ENCODE results near the gene KLLN.
"Not testable (repeated sequence)": the region's sequence is repeated elsewhere in the genome, so short reads cannot be mapped to it uniquely, and the experiment has no call there.

The KLLN gene

DNA sequence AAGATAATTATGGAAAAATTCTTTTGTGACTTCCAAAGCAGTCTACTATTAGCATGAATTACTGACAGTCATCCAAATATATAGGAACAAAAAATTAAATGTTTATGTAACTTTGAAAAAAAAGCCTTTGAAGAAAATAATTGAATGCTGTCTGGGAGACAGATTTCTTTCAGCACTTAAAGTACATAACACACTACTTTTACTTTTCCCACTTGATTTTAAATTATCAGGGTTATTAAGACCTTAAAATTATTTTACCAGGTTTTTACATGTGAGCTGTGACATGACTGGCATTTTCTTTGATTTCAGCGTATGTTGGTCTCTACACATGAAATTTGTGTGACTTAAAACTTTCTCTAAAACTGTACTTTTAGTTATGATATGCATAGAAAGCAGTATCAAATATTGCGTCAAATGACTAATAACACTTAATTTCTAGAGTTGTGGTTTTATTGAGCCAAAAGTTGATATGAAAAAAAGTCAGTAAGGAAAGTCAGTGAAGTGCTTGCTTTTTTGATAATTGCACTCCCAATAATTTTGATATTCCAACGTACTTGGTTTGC is 3.2 kb upstream of the KLLN start:
- DNase-seq (ENCODE audit: low read depth in 2 of 2): no peak

DNA sequence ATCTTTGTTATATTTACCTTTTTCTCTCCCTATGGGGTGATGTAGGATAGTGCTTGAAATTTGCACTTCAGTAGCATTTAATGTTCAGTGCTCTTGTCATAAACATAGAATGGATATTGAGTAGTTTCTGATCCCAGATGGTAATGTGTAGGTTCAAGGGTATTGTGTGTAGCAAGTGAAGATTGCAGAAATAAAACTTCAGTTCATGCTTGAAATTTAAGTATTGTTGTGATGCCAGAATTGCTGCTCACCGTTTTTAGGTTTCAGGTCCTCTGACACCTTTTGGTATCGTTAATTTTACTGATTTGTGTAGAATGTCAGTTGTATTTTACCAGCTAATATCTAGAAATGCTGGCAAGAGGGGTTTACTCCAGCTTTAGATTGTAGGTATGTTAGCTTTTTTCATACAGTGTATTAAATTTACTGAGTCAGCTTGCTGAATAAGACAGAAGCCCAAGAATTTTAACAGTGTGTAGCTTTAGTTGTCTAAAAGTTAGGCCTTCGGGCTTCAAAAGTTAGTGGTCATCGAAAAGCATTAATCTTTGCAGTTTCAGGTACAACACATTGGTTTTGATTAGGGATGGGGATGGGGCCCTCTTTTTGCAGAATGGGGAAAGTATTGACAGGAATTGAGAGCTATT is 2.0 kb upstream of the KLLN start:
- no peak for DNase-seq (ENCODE audit: low read depth in 2 of 2)

DNA sequence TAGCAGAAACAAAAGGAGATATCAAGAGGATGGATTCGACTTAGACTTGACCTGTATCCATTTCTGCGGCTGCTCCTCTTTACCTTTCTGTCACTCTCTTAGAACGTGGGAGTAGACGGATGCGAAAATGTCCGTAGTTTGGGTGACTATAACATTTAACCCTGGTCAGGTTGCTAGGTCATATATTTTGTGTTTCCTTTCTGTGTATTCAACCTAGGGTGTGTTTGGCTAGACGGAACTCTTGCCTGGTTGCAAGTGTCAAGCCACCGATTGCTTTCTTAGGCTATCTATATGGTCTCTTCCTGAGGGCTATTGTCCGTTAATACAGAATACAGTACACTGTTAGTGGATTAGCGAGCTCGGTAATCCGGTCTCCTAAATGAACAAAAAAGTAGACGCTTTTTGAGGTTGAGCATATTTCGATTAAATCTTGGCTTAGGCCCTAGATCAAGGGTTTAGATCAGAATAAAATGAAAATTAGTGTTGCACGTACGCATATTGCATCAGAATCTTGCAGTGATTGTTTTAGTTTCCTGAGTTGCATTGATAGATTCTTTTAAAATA is 1.2 kb upstream of the KLLN start:
- no peak for DNase-seq (ENCODE audit: low read depth in 2 of 2)

DNA sequence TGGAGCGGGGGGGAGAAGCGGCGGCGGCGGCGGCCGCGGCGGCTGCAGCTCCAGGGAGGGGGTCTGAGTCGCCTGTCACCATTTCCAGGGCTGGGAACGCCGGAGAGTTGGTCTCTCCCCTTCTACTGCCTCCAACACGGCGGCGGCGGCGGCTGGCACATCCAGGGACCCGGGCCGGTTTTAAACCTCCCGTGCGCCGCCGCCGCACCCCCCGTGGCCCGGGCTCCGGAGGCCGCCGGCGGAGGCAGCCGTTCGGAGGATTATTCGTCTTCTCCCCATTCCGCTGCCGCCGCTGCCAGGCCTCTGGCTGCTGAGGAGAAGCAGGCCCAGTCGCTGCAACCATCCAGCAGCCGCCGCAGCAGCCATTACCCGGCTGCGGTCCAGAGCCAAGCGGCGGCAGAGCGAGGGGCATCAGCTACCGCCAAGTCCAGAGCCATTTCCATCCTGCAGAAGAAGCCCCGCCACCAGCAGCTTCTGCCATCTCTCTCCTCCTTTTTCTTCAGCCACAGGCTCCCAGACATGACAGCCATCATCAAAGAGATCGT is 690 bp upstream of the KLLN start:
- DNase-seq (ENCODE audit: low read depth in 2 of 2): peak in 1 of 2 donors; percentile 10

DNA sequence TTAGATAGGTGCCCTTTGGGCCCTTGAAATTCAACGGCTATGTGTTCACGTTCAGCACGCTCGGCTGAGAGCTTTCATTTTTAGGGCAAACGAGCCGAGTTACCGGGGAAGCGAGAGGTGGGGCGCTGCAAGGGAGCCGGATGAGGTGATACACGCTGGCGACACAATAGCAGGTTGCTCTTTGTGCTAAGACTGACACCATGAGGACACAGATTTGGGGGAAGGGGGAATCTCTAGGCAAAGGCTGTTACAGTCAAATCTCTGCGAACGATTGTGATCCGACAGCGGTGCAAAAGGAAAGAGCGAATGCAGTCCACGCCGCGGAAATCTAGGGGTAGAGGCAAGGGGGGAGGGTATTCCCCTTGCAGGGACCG is 667 bp downstream of the KLLN start:
- peak in 1 of 2 donors; percentile 44 for DNase-seq (ENCODE audit: low read depth in 2 of 2)

DNA sequence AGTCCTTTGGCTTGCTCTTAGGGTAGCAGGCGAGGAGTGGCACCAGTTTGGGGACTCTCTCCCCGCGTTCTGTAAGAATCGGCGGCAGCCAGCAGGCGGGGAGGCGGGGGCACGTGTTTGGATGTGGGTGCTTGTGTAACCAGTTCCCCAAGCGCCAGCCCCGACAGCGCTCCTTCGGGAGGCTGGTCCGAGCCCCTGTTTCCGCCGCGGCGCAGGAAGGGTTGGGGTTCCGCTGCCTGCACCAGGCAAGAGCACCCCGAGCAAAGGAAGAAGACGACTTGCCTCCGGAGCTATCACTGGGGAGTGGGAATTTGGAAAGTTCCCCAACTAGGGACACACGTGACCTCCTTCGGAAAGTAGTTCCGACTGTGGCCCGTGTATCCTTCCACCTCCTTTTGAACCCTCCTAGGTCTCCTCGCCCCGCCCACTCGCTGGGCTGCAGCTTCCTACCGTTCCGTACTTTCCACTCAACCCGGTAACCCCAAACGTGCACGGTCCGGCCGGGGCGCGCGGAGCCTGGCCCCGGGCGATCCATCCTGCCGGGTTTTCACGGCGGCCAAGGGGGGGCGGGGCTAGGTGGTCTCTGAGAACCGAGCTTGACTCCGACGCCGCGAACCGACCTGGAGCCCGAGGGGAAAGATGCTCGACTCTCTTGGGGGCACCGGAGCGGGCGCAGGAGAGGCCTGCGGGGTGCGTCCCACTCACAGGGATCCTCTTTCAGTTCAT is 1.2 kb downstream of the KLLN start:
- DNase-seq (ENCODE audit: low read depth in 2 of 2): peak; percentile 89 to 90

DNA sequence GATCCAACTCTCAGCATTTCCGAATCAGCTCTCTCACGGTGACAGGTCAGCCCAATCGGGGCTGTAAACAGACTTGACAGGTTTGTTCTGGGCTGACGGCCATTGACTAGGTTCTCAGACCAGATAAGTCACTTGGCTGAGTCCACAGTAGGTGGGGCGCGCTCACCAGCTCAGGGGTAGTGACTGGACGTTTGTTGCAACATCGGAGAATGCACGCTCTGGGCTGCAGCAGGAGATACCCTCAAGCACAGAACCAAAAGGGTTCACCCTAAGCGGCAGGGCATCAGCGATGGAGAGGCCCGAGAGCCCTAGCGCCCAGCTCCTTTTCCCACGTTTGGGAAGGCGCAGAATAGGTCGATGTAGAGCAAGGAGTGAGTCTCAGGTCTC is 1.8 kb downstream of the KLLN start:
- peak in 1 of 2 donors; percentile 4 for DNase-seq (ENCODE audit: low read depth in 2 of 2)

DNA sequence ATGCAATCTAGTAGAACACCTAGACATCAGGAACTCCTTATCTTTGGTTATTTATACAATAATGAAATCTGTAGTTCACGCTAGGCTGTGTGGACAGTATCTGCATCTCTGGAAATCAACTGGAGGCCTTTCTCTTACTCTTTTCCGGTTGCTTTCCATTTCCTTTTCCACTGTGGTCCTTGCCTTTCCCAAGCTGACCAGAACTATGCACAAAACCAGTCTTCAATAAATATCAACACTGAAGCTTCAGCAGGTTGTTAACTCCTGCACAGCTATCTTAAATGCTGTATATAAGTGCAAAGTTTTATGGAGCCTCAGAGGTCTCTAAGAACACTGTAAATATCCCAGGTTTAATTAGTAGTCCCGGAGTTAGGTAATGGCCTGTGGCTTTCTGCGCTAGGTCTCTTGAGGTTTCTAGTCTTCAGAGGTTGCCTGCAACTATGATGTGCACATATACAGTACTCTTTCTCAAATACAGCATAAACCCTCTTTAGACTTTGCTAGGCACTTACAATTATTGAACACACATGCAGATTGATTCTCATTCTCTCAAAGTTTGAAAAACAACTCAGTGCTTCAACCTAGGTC is 2.4 kb downstream of the KLLN start:
- DNase-seq (ENCODE audit: low read depth in 2 of 2): no peak

DNA sequence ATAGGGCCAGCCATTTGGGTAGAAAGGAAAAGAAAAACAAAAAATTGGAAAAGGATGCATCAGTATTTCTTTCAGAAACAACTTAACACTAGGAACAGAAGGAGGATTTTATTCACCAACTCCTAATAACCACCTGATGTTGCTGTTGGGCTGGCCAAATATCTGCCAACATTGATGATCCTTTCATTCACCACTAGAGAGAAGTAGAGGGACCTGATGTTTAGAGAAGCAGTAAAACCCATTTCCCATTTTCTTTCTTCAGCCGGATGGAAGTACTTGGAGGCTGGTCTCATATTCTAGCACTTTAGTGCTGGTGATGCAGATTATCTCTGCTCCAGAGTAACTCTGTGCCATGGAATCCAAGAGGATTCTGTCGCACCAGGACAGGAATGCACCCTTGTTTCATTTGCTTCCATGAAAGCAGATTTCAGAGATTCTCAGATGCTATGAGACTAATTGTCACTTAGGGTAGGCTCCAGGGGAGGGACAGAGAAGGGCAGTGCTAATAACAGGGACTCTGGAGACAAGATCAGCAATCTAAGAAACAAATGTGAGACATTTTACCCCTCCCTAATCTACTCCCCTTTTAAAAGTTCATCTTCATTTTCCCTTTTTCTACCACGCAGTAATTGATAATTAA is 3.1 kb downstream of the KLLN start:
- no peak for DNase-seq (ENCODE audit: low read depth in 2 of 2)

DNA sequence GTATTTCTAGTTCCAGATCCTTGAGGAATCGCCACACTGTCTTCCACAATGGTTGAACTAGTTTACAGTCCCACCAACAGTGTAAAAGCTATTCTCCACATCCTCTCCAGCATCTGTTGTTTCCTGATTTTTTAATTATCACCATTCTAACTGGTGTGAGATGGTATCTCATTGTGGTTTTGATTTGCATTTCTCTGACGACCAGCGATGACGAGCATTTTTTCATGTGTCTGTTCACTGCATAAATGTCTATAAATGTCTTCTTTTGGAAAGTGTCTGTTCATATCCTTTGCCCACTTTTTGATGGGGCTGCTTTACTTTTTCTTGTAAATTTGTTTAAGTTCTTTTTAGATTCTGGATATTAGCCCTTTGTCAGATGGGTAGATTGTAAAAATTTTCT is 7.7 kb downstream of the KLLN start:
- DNase-seq (ENCODE audit: low read depth in 2 of 2): not testable (repeated sequence)

DNA sequence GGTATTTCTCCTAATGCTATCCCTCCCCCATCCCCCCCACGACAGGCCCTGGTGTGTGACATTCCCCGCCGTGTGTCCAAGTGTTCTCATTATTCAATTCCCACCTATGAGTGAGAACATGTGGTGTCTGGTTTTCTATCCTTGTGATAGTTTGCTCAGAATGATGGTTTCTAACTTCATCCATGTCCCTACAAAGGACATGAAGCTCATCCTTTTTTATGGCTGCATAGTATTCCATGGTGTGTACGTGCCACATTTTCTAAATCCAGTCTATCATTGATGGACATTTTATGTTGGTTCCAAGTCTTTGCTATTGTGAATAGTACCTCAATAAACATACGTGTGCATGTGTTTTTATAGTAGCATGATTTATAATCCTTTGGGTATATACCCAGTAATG is 8.1 kb downstream of the KLLN start:
- DNase-seq (ENCODE audit: low read depth in 2 of 2): not testable (repeated sequence)

DNA sequence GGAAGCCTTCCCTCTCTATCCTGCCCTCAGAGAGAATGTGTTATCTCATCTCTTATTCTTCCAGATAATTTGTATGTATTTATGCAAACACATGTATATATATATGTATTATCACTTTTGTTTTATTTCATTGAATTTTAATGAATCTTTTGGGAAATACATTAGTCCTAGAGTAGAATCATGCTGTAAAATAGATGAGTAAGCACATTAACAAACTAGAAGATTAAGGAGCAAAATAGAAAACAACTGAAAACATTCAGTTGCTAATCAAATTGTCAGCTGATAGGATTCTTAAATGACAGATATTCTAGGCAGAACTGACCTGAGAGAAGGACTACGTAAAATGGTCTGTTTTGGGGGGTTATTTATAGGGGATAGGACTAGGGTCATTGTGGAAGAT is 11.2 kb downstream of the KLLN start:
- DNase-seq (ENCODE audit: low read depth in 2 of 2): no peak

DNA sequence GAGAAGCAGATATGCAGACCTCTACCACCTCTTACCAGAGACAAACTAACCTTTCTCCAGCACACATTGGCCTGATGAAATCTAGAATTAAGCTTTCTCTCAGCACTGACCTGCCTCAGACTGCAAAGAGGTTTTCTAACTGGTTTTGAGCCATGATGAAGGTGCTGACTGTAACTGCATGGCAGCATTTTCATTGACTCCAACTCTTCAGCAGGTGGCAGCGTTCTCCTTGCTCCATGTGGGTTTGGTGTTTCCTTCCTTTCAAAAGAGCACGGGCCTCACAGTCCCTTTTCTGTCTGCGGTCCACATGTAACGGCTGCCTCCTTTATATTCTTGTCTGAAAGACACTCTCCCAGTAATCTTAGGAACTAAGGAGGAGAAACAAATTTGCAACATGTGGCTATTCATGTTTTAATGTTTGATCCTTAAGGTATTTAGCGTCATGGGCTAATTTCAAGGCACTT is 12.6 kb downstream of the KLLN start:
- DNase-seq (ENCODE audit: low read depth in 2 of 2): peak in 1 of 2 donors; percentile 18

DNA sequence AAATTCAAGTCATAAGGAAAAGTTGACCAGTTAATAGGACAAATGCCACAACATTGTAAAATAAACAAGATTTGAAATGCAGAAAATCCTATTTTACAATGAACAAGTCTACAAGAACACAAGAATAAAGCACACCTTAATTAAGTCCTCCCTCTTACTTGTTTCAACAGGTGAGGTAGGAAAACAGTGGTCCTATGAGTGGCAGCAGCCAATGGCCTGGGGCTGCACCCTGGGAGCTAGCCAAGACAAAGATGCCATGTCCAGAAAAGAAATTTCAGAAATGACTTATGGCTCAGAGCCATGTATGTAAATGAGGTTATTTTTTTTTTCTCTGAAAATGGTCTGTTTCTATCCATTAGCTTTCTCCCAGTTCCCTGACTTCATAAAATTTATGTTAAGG is 14.3 kb downstream of the KLLN start:
- DNase-seq (ENCODE audit: low read depth in 2 of 2): no peak

DNA sequence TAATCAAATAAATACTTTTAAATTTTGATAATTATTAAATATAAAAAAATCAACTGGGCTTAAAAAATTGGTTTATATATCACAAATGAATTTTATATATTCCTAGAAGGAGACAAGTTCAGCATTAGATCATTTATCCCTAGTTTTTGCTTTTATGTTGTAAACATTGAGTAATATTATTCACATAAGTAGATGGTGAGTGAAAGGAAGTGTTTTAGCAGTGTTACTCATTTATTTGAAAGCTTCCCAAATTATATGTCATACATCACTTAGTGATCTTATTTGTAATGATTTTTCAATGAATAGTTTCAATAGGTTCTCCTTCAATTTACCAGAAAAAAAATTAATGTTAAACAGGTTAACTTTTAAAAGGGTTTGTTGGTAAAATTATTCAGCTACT is 15.8 kb downstream of the KLLN start:
- no peak for DNase-seq (ENCODE audit: low read depth in 2 of 2)

DNA sequence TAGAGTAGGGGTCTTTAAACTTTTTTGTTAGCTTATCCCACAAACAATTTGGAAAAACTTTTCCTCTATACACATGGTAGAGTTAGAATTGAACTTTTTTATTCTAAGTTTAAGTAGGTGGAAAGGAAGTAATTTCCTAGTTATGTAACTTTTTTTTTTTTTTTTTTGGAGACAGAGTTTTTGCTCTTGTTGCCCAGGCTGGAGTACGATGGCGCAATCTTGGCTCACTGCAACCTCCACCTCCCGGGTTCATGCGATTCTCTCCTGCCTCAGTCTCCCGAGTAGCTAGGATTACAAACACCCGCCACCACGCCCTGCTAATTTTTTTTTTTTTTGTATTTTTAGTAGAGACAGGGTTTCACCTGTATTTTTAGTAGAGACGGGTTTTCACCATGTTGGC is 16.6 kb downstream of the KLLN start:
- DNase-seq (ENCODE audit: low read depth in 2 of 2): not testable (repeated sequence)

DNA sequence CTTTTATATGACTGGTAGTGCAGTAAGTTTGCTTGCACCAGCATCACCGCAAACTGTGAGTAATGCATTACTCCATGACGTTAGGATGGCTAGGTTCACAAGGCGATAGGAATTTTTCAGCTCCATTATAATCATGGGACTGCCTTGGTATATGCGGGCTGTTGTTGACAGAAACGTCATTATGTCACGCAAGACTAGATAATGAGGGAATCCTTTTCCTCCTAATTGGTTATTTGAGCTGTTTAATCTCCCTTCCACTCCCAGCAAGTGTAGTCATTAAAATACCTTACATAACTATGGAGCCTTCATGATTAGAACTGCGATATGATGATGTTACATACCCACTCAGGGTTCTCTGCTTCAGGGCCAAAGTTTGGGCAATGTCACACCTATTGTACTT is 17.3 kb downstream of the KLLN start:
- DNase-seq (ENCODE audit: low read depth in 2 of 2): no peak

DNA sequence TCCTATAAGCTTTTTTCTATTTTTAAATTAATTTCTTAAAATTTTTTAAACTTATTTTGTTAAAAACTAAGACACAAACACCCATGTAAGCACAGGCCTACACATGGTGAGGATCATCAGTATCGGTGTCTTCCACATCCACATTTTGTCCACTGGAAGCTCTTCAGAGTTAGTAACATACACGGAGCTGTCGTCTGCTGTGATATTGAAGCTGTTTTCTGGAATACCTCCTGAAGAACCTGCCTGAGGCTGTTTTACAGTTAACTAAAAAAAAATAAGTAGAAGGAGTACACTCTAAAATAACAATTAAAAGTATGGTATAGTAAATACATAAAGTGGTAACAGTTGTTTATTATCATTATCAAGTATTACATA is 17.7 kb downstream of the KLLN start:
- DNase-seq (ENCODE audit: low read depth in 2 of 2): no peak

DNA sequence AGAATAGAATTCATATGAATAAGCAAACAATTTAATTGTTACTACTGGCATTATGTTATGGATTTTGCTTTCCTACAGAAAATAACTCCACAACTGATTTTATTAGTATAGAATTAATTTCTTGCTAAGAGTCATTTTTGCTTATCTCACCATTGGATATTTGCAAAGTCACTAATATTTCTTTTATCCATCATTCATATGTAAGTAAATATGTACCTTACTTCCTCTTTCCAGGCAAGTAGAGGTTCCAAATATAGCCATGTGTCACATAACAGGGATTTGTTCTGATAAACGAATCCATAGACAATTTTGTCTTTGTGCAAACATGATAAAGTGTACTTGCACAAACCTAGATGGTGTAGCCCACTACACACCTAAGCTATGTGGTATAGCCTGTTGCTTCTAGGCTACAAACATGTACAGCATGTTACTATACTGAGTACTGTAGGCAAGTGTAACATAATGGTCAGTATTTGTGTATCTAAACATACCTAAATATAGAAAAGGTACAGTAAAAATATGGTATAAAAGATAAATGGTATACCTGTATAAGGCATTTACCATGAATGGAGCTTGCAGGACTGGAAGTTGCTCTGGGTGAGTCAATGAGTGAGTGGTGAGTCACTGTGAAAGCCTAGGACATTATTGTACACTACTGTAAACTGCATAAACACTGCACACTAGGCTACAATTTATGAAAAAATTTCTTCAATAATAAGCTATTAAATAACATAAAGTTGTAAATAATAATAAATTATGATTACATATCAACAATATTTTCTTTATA is 18.3 kb downstream of the KLLN start:
- no peak for DNase-seq (ENCODE audit: low read depth in 2 of 2)

DNA sequence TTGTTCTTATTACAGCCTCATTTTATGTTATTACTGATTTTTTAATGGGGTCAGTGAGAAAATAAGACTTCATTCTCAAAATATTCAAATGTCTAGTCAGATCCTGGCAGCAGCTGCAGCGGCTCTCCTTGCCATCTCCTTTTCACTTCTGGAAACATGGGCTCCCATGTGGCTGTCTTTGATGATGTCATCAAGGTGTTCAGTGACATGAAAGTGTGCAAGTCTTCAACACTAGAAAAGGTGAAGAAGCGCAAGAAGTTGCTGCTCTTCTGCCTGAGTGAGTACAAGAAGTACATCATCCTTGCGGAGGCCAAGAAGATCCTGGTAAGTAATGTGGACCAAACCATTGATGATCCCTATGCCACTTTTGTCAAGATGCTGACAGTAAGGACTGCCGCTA is 19.6 kb downstream of the KLLN start:
- DNase-seq (ENCODE audit: low read depth in 2 of 2): no peak
